HCT116 (cell line): Measurements from ENCODE around the gene CALR. TPM values are rescaled to one million over a fixed set of nuclear protein-coding genes. Genes with fewer than 3 reads are reported as not detected.

Experiments used
- ATAC-seq: fragments of 200-7000 bp; cut with Tn5 transposase; 2 replicates; pipeline ENCODE4 v1.9.1; 2020; ENCODE audit warnings: mild to moderate bottlenecking, moderate library complexity
- BruUV-seq: library from RNA; stranded (reverse); fragments of 400-500 nt; replicated peaks from 2 replicates; lab custom pipeline; 2021; lab: Mats Ljungman, UMichigan
- CTCF ChIA-PET: fragments of 300-600 bp; sonication (Branson Sonifier 250); formaldehyde crosslinking; loops from one replicate; lab custom pipeline; 2021; ENCODE audit warnings: antibody characterized with exemption; lab: Charles Lee
- POLR2A ChIA-PET: fragments of 300-600, 350-600 bp; sonication (Branson Sonifier 250); formaldehyde crosslinking; loops from one replicate; lab custom pipeline; 2021; ENCODE audit warnings: antibody characterized with exemption; lab: Charles Lee
- RAD21 ChIA-PET, 2 experiments: fragments of 300-600 bp; sonication (Branson Sonifier 250); formaldehyde crosslinking; loops; one replicate each; lab custom pipeline; 2023; ENCODE audit warnings: low total read pairs in 2 of 2; ENCODE audit not compliant: uncharacterized antibody in 2 of 2, unreplicated experiment in 2 of 2, low non-redundant PET in 1 of 2; lab: Charles Lee
- DNase-seq: peaks from one replicate; pipeline ENCODE4 v3.0.0-alpha.2; 2010; ENCODE audit warnings: low read depth, low spot score
- H2AFZ ChIP-seq: fragments of 200-600 bp; shearing (Covaris generic), sonication (generic); 2 replicates; pipeline ENCODE4 v1.6.1; 2017; ENCODE audit warnings: low read depth, mixed run types, mixed read lengths, antibody characterized with exemption, low read length; ENCODE audit not compliant: poor library complexity, severe bottlenecking
- H3K27ac ChIP-seq: 2 replicates; pipeline ENCODE4 v1.5.1; 2012; ENCODE audit warnings: low read depth, low read length
- H3K27me3 ChIP-seq: fragments of 200-600 bp; sonication (generic); 2 replicates; pipeline ENCODE4 v1.6.1; 2016; ENCODE audit warnings: mixed run types, low read length, mixed read lengths; ENCODE audit not compliant: insufficient read depth
- H3K36me3 ChIP-seq, 2 experiments: fragments of 200-500 bp in 1 of 2; fragments of 200-600 bp in 1 of 2; sonication (Bioruptor generic) in 1 of 2; sonication (generic) in 1 of 2; 2 replicates each; pipeline versions ENCODE4 v1.5.1 to v1.6.1; 2014 to 2016; ENCODE audit warnings: low read length in 2 of 2, inconsistent platforms in 1 of 2, mixed read lengths in 1 of 2, mixed run types in 1 of 2; ENCODE audit not compliant: insufficient read depth in 2 of 2, control insufficient read depth in 1 of 2
- H3K4me1 ChIP-seq, 2 experiments: fragments of 200-600 bp in 1 of 2; sonication (generic) in 1 of 2; 2 replicates each; pipeline versions ENCODE4 v1.5.1 to v1.6.1; 2012 to 2017; ENCODE audit warnings: low read length in 2 of 2, inconsistent platforms in 1 of 2, mild to moderate bottlenecking in 1 of 2, mixed read lengths in 1 of 2, mixed run types in 1 of 2, moderate library complexity in 1 of 2; ENCODE audit not compliant: insufficient read depth in 2 of 2, control insufficient read depth in 1 of 2
- H3K4me2 ChIP-seq: fragments of 200-600 bp; sonication (generic); 2 replicates; pipeline ENCODE4 v1.6.1; 2017; ENCODE audit warnings: mixed run types, low read length, mixed read lengths
- H3K4me3 ChIP-seq, 2 experiments: fragments of 200-600 bp in 1 of 2; sonication (generic) in 1 of 2; replicated peaks in 1 of 2; 2 replicates each; pipeline ENCODE4 v1.5.1; 2011 to 2016; ENCODE audit warnings: low read length in 2 of 2, control low read depth in 1 of 2, low read depth in 1 of 2, mild to moderate bottlenecking in 1 of 2, mixed read lengths in 1 of 2, mixed run types in 1 of 2
- H3K79me2 ChIP-seq: fragments of 200-600 bp; sonication (generic); 2 replicates; pipeline ENCODE4 v1.6.1; 2017; ENCODE audit warnings: mild to moderate bottlenecking, mixed run types, low read length, moderate library complexity, mixed read lengths; ENCODE audit not compliant: insufficient read depth
- H3K9ac ChIP-seq: fragments of 200-600 bp; sonication (generic); 2 replicates; pipeline ENCODE4 v1.6.1; 2016; ENCODE audit warnings: low read length, mixed read lengths
- H3K9me2 ChIP-seq: fragments of 200-600 bp; sonication (generic), shearing (Covaris generic); 2 replicates; pipeline ENCODE4 v1.6.1; 2017; ENCODE audit warnings: mixed run types, mild to moderate bottlenecking, moderate library complexity; ENCODE audit not compliant: insufficient read depth
- H3K9me3 ChIP-seq, 2 experiments: fragments of 200-500 bp in 1 of 2; fragments of 200-600 bp in 1 of 2; sonication (Bioruptor generic) in 1 of 2; sonication (generic) in 1 of 2; 2 replicates each; pipeline ENCODE4 v1.6.1; 2014 to 2017; ENCODE audit warnings: low read length in 2 of 2, mixed read lengths in 2 of 2, inconsistent platforms in 1 of 2, low read depth in 1 of 2, mild to moderate bottlenecking in 1 of 2, mixed run types in 1 of 2, moderate library complexity in 1 of 2; ENCODE audit not compliant: control insufficient read depth in 1 of 2, insufficient read depth in 1 of 2
- H4K20me1 ChIP-seq: fragments of 200-600 bp; sonication (generic), shearing (Covaris generic); 2 replicates; pipeline ENCODE4 v1.6.1; 2017; ENCODE audit warnings: mixed run types, mild to moderate bottlenecking, moderate library complexity; ENCODE audit not compliant: insufficient read depth
- CBX3 ChIP-seq: IDR thresholded peaks from 2 replicates; pipeline ENCODE4 v1.6.1; 2012; ENCODE audit warnings: low read depth
- CEBPB ChIP-seq: IDR thresholded peaks from 2 replicates; pipeline ENCODE4 v1.6.1; 2012; ENCODE audit warnings: low read depth
- EGR1 ChIP-seq: IDR thresholded peaks from 2 replicates; pipeline ENCODE4 v1.6.1; 2012; ENCODE audit warnings: low read depth
- ELF1 ChIP-seq: IDR thresholded peaks from 2 replicates; pipeline ENCODE4 v1.6.1; 2012; ENCODE audit warnings: low read depth, borderline replicate concordance
- EZH2 ChIP-seq: fragments of 200-600 bp; sonication (generic); IDR thresholded peaks from 2 replicates; pipeline ENCODE4 v1.6.1; 2017; ENCODE audit warnings: antibody characterized with exemption, mixed run types
- EZH2phosphoT487 ChIP-seq: fragments of 200-600 bp; IDR thresholded peaks from 2 replicates; pipeline ENCODE4 v1.6.1; 2018; ENCODE audit warnings: antibody characterized with exemption, borderline replicate concordance
- JUND ChIP-seq: IDR thresholded peaks from 2 replicates; pipeline ENCODE4 v1.6.1; 2012
- POLR2AphosphoS5 ChIP-seq: IDR thresholded peaks from 2 replicates; pipeline ENCODE4 v1.6.1; 2011; ENCODE audit warnings: mild to moderate bottlenecking, low read depth, low read length, moderate library complexity
- SIN3A ChIP-seq: IDR thresholded peaks from 2 replicates; pipeline ENCODE4 v1.6.1; 2012; ENCODE audit warnings: low read depth
- SRF ChIP-seq: IDR thresholded peaks from 2 replicates; pipeline ENCODE4 v1.6.1; 2012; ENCODE audit warnings: low read depth
- TCF7L2 ChIP-seq: IDR thresholded peaks from 2 replicates; pipeline ENCODE4 v1.7.0; 2011; ENCODE audit warnings: borderline replicate concordance, inconsistent platforms; ENCODE audit not compliant: insufficient read depth, insufficient read length; ENCODE audit errors: extremely low read depth
- YY1 ChIP-seq: IDR thresholded peaks from 2 replicates; pipeline ENCODE4 v1.6.1; 2011; ENCODE audit warnings: low read length, low read depth, moderate library complexity, mild to moderate bottlenecking; ENCODE audit not compliant: insufficient replicate concordance; ENCODE audit errors: extremely low read depth
- ZNF274 ChIP-seq: fragments of 200-500 bp; sonication (Bioruptor generic); IDR thresholded peaks from 2 replicates; pipeline ENCODE4 v1.6.1; 2014; ENCODE audit warnings: mild to moderate bottlenecking, low read depth, low read length, inconsistent platforms
- intact Hi-C: fragments of 100-400 bp; cut with micrococcal nuclease; formaldehyde crosslinking; loops from 2 replicates; pipeline ENCODE4 v1.10.0; 2022
- total RNA-seq: library from RNA; stranded (reverse); gene quantifications from one replicate; pipeline ENCODE4 v1.2.1, GENCODE V29; 2021; ENCODE audit not compliant: unreplicated experiment
- TF ChIP-seq, protein P1 (sequence below): IDR thresholded peaks from 2 replicates; pipeline ENCODE4 v1.6.1; 2012; ENCODE audit warnings: low read depth

The CALR gene
- total RNA-seq, 1 experiment from 2014 or later, result 739 TPM

DNA sequence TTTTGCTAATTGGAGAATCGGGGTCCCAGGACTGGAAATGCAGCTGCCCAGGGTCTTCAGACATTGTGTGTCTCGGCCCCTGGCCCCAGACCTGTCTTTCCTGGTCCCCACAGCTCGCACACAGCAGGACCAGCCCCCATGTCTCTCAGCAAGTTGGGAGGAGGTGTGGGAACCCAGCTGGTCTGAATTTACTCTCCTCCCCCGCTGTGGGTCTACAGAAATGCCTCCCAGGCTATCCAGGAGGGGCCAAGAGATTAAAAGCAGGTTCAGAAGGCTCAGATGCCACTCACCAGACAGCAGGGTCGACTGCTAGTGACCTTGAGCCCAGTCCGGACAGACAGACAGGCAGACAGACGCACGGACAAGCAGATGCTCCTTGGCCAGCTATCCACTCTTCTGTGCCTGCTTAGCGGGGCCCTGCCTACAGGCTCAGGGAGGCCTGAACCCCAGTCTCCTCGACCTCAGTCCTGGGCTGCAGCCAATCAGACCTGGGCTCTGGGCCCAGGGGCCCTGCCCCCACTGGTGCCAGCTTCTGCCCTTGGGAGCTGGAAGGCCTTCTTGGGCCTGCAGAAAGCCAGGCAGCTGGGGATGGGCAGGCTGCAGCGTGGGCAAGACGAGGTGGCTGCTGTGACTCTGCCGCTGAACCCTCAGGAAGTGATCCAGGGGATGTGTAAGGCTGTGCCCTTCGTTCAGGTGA is 31.0 kb downstream of the CALR start, which contains the start of gene DAND5:
Gene DAND5, plus strand, starts transcription at position 285 of the 697 bp plus-strand sequence. Its CDS starts 85 bp downstream, at position 370.
- H3K27me3 ChIP-seq, result no peaks in the 10 kb centered on the region
- ChIA-PET RAD21 (no interaction called here), POLR2A (no interaction called here), CTCF (interaction anchor here (1.2 kb wide), 2 partner anchors 9 to 124 kb away, joined by 3 read pairs; no protein-coding TSS in a partner anchor)
- no peak within 1 kb of the TSS for H3K9ac ChIP-seq
- intact Hi-C loops, result no loop called here
- no peak for TF ChIP-seq YY1
- TF ChIP-seq SIN3A, result no peak
- no peak for TF ChIP-seq JUND
- no peak for TF ChIP-seq CBX3
- TF ChIP-seq, protein P1, sequence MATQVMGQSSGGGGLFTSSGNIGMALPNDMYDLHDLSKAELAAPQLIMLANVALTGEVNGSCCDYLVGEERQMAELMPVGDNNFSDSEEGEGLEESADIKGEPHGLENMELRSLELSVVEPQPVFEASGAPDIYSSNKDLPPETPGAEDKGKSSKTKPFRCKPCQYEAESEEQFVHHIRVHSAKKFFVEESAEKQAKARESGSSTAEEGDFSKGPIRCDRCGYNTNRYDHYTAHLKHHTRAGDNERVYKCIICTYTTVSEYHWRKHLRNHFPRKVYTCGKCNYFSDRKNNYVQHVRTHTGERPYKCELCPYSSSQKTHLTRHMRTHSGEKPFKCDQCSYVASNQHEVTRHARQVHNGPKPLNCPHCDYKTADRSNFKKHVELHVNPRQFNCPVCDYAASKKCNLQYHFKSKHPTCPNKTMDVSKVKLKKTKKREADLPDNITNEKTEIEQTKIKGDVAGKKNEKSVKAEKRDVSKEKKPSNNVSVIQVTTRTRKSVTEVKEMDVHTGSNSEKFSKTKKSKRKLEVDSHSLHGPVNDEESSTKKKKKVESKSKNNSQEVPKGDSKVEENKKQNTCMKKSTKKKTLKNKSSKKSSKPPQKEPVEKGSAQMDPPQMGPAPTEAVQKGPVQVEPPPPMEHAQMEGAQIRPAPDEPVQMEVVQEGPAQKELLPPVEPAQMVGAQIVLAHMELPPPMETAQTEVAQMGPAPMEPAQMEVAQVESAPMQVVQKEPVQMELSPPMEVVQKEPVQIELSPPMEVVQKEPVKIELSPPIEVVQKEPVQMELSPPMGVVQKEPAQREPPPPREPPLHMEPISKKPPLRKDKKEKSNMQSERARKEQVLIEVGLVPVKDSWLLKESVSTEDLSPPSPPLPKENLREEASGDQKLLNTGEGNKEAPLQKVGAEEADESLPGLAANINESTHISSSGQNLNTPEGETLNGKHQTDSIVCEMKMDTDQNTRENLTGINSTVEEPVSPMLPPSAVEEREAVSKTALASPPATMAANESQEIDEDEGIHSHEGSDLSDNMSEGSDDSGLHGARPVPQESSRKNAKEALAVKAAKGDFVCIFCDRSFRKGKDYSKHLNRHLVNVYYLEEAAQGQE, result no peak
- TF ChIP-seq SRF, result no peak
- no peak for TF ChIP-seq CEBPB
- TF ChIP-seq EZH2, result no peak
- no peak for TF ChIP-seq EZH2phosphoT487
- TF ChIP-seq ELF1, result no peak
- TF ChIP-seq ZNF274, result no peak
- no peak for TF ChIP-seq TCF7L2
- TF ChIP-seq EGR1, result no peak
- TF ChIP-seq POLR2AphosphoS5, result no peak
- H3K4me1 ChIP-seq, result peaks cover 3 to 22% of the 10 kb centered on the region in 2 experiments; a peak in 3 of 4 replicates
- H3K79me2 ChIP-seq, result no peaks in the 10 kb centered on the region
- H3K36me3 ChIP-seq, result no peaks in the 10 kb centered on the region
- no peak within 1 kb of the TSS for H2AFZ ChIP-seq
- H3K9me2 ChIP-seq, result no peaks in the 10 kb centered on the region
- DNase-seq (no peak), ATAC-seq (no peak)
- no peak within 1 kb of the TSS for H3K27ac ChIP-seq
- no peaks in the 10 kb centered on the region for H4K20me1 ChIP-seq
- no peak within 1 kb of the TSS for H3K4me3 ChIP-seq
- H3K4me2 ChIP-seq, result no peak within 1 kb of the TSS
- no peaks in the 10 kb centered on the region for H3K9me3 ChIP-seq
- BruUV-seq, result no TSS peak
